CD4-positive, alpha-beta T cell (primary cell): Measurements from ENCODE around the gene AP3S2. TPM values are rescaled to one million over a fixed set of nuclear protein-coding genes. Genes with fewer than 3 reads are reported as not detected.

Experiments used
- ATAC-seq: fragments of 200-7000 bp; cut with Tn5 transposase; one replicate; pipeline ENCODE4 v1.10.0; 2022; ENCODE audit warnings: mild to moderate bottlenecking; ENCODE audit not compliant: poor library complexity
- CTCF ChIA-PET: fragments of 350-600 bp; sonication (Branson Sonifier 250); formaldehyde crosslinking; loops from one replicate; lab custom pipeline; 2021; ENCODE audit warnings: antibody characterized with exemption, inconsistent platforms; lab: Charles Lee
- POLR2A ChIA-PET: fragments of 350-600 bp; sonication (Branson Sonifier 250); formaldehyde crosslinking; loops from one replicate; lab custom pipeline; 2021; ENCODE audit warnings: antibody characterized with exemption, inconsistent platforms; lab: Charles Lee
- DNase-seq, 14 experiments: peaks; one replicate each; pipeline ENCODE4 v3.0.0-alpha.2; 2013 to 2020; ENCODE audit warnings: mixed read lengths in 2 of 14
- H3K27ac ChIP-seq, 2 donors: one replicate each; pipeline versions ENCODE4 v1.5.1 to v1.7.0; 2013; ENCODE audit warnings: low read length in 2 of 2, low read depth in 1 of 2, mild to moderate bottlenecking in 1 of 2
- H3K27me3 ChIP-seq, 2 experiments: 1 replicate in 1 of 2; 2 replicates in 1 of 2; pipeline versions ENCODE4 v1.6.1 to v1.7.0; 2013; ENCODE audit warnings: low read length in 2 of 2, control low read depth in 1 of 2, mild to moderate bottlenecking in 1 of 2, moderate library complexity in 1 of 2; ENCODE audit not compliant: insufficient read depth in 2 of 2, control insufficient read depth in 1 of 2
- H3K36me3 ChIP-seq: one replicate; pipeline ENCODE4 v1.6.1; 2013; ENCODE audit warnings: low read length, control low read depth; ENCODE audit not compliant: insufficient read depth
- H3K4me1 ChIP-seq: one replicate; pipeline ENCODE4 v1.6.1; 2013; ENCODE audit warnings: low read length, control low read depth; ENCODE audit not compliant: insufficient read depth
- H3K4me3 ChIP-seq: one replicate; pipeline ENCODE4 v1.5.1; 2013; ENCODE audit warnings: mild to moderate bottlenecking, low read length, moderate library complexity
- H3K9me3 ChIP-seq, 2 experiments: 1 replicate in 1 of 2; 2 replicates in 1 of 2; pipeline versions ENCODE4 v1.6.1 to v1.7.0; 2013; ENCODE audit warnings: low read length in 2 of 2, mild to moderate bottlenecking in 2 of 2, control low read depth in 1 of 2, moderate library complexity in 1 of 2; ENCODE audit not compliant: control insufficient read depth in 1 of 2, insufficient read depth in 1 of 2
- H3K27ac Mint-ChIP-seq: one replicate; pipeline ENCODE4 v1.8.0; 2020; ENCODE audit warnings: mixed read lengths
- H3K27me3 Mint-ChIP-seq: one replicate; pipeline ENCODE4 v1.8.0; 2021; ENCODE audit warnings: mixed read lengths
- H3K36me3 Mint-ChIP-seq: one replicate; pipeline ENCODE4 v1.8.0; 2021; ENCODE audit warnings: low read depth, mixed read lengths
- H3K4me1 Mint-ChIP-seq: one replicate; pipeline ENCODE4 v1.8.0; 2021; ENCODE audit warnings: low read depth, mixed read lengths
- H3K4me3 Mint-ChIP-seq: one replicate; pipeline ENCODE4 v1.8.0; 2020; ENCODE audit warnings: mild to moderate bottlenecking, mixed read lengths
- H3K9me3 Mint-ChIP-seq: one replicate; pipeline ENCODE4 v1.8.0; 2020; ENCODE audit warnings: mixed read lengths
- intact Hi-C, 2 experiments: fragments of 100-400 bp; cut with DNase I in 1 of 2; cut with micrococcal nuclease in 1 of 2; formaldehyde crosslinking; loops; one replicate each; pipeline versions ENCODE4 v1.15.1 to v1.9.0; 2023 to 2025; cut with DNase I, micrococcal nuclease
- total RNA-seq, 174 experiments: library from RNA in 2 of 174; stranded (reverse) in 2 of 174; gene quantifications; one replicate each; pipeline ENCODE4 v1.2.3 and lab custom pipeline; 2021 to 2026
- TF ChIP-seq, protein P1 (sequence below): fragments of 200-600 bp; IDR thresholded peaks from one replicate; pipeline ENCODE4 v1.8.0; 2022; ENCODE audit warnings: antibody characterized with exemption, mild to moderate bottlenecking

Gene AP3S2
- total RNA-seq, 2 experiments from 2014 or later = 18.9 to 20.5 TPM

DNA sequence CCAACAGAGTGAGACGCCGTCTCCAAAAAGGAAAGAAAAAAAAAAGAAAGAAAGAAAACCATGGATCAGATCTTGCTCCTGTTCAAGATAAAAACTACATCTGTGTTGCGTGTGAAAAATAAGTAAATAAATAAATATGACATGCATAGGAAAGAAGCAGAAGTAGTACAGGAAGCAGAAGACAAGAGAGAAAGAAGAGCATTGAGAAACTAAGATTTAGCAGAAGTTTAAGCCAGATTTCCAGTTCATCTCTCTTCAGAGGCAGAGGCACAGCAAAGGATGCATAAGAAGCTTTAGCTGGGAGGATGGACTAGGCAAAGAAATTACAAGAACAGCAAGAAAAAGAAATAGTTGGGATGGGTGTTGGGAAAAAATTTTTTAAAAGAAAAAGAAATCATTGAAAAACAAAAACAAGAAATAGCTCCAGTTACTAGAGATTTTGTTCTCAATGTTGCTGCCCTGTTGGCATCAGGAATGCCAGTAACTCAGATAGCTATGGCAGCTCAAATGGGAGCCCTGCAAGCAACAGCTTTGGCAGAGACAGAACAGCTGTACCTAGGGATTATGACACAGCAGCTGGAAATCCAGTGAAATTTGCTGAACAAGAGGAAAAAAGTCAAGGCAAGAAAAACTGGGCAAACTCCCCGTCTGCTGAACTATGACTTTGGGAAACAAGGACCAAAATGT, 17.3 kb downstream of the AP3S2 start:
- POLR2A ChIA-PET = no interaction called here
- H3K27ac ChIP-seq = no peak overlapping the region
- H3K4me3 ChIP-seq = no peak overlapping the region
- Mint-ChIP-seq H3K4me3 (no peak overlapping the region), H3K9me3 (no peaks in the 10 kb centered on the region), H3K27ac (no peak overlapping the region), H3K27me3 (no peaks in the 10 kb centered on the region), H3K4me1 (peaks cover 7% of the 10 kb centered on the region), H3K36me3 (peaks cover 66% of the 10 kb centered on the region)
- ATAC-seq (no peak), DNase-seq (no peak)
- H3K9me3 ChIP-seq = no peaks in the 10 kb centered on the region
- H3K27me3 ChIP-seq = no peaks in the 10 kb centered on the region
- H3K36me3 ChIP-seq = peaks cover 30% of the 10 kb centered on the region
- TF ChIP-seq, protein P1, sequence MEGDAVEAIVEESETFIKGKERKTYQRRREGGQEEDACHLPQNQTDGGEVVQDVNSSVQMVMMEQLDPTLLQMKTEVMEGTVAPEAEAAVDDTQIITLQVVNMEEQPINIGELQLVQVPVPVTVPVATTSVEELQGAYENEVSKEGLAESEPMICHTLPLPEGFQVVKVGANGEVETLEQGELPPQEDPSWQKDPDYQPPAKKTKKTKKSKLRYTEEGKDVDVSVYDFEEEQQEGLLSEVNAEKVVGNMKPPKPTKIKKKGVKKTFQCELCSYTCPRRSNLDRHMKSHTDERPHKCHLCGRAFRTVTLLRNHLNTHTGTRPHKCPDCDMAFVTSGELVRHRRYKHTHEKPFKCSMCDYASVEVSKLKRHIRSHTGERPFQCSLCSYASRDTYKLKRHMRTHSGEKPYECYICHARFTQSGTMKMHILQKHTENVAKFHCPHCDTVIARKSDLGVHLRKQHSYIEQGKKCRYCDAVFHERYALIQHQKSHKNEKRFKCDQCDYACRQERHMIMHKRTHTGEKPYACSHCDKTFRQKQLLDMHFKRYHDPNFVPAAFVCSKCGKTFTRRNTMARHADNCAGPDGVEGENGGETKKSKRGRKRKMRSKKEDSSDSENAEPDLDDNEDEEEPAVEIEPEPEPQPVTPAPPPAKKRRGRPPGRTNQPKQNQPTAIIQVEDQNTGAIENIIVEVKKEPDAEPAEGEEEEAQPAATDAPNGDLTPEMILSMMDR = no peak
- peaks cover 5% of the 10 kb centered on the region for H3K4me1 ChIP-seq
- intact Hi-C loops = loop anchor here in 1 of 2 experiments (2.0 kb wide), 1 partner anchor 136 kb away; no protein-coding TSS in a partner anchor
- CTCF ChIA-PET = no interaction called here

DNA sequence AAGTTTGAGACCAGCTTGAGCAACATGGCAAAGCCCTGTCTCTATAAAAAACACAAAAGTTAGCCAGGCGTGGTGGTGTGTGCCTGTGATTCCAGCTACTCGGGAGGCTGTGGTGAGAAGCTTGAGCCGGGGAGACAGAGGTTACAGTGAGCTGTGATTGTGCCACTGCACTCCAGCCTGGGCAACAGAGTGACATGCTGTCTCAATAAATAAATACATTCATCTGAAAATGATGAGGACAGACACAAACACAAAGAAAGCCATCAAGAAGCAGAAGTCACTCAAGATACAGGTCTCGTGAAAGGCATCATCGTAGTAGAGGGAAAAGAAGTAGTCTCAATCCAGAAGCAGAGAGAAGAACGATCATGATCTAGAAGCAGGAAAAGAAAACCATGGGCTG, 18.1 kb downstream of the AP3S2 start:
- ChIA-PET POLR2A (interaction anchor here (1.9 kb wide), 1 partner anchor 18 kb away, joined by 16 read pairs; the partner anchor contains the start of gene AP3S2), CTCF (interaction anchor here (1.3 to 1.7 kb wide), 2 partner anchors 11 to 13 kb away, joined by 9 to 11 read pairs; no protein-coding TSS in a partner anchor)
- H3K27ac ChIP-seq = no peak overlapping the region
- Mint-ChIP-seq H3K4me1 (peaks cover 7% of the 10 kb centered on the region), H3K27me3 (no peaks in the 10 kb centered on the region), H3K4me3 (no peak overlapping the region), H3K9me3 (no peaks in the 10 kb centered on the region), H3K36me3 (peaks cover 66% of the 10 kb centered on the region), H3K27ac (no peak overlapping the region)
- ATAC-seq = no peak
- H3K36me3 ChIP-seq = peaks cover 32% of the 10 kb centered on the region
- DNase-seq = no peak
- H3K4me3 ChIP-seq = no peak overlapping the region
- no peaks in the 10 kb centered on the region for H3K27me3 ChIP-seq
- no peaks in the 10 kb centered on the region for H3K9me3 ChIP-seq
- peaks cover 5% of the 10 kb centered on the region for H3K4me1 ChIP-seq
- TF ChIP-seq, protein P1 = no peak
- intact Hi-C loops = loop anchor here (1.0 to 2.0 kb wide), 2 partner anchors 135 kb away; no protein-coding TSS in a partner anchor

DNA sequence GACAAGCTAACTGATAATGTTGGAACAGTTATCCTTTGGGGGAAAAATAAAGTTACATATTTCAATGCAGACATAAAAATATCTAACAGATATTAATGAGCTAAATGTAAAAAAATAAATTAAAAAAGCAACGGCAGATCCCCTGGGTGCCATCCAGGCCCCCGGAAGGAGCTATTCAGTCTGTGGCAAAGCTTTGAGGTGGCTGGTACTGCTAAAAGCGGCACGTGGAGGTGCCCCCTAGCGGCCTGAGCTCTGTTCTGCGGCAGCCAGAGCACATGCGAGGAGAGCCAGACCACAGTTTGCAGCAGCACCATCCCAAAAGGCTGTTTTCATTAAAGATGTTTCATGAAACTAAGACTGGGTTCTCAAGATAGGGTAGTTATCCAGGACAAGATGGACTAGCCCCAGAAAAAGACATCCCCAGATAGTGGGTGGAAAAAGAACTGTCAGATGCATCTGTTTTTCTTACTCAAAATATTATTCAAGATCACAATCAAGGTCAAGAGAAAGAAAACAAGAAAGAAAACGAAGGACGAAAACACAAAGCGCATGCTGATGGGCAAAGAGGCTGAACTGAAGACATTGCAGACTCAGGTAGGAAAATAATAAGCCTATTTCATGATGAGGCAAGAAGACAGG, 18.7 kb downstream of the AP3S2 start:
- H3K36me3 Mint-ChIP-seq = peaks cover 73% of the 10 kb centered on the region
- TF ChIP-seq, protein P1 = peak; percentile 98
- Histone ChIP-seq H3K4me3 (no peak overlapping the region), H3K4me1 (peaks cover 5% of the 10 kb centered on the region), H3K27me3 (no peaks in the 10 kb centered on the region), H3K36me3 (peaks cover 38% of the 10 kb centered on the region), H3K9me3 (no peaks in the 10 kb centered on the region), H3K27ac (no peak overlapping the region)
- no peaks in the 10 kb centered on the region for H3K27me3 Mint-ChIP-seq
- POLR2A ChIA-PET = interaction anchor here (1.0 to 1.9 kb wide), 2 partner anchors 15 to 19 kb away, joined by 5 to 16 read pairs; partner anchors contain the start of gene AP3S2
- no peaks in the 10 kb centered on the region for H3K9me3 Mint-ChIP-seq
- H3K27ac Mint-ChIP-seq = no peak overlapping the region
- H3K4me1 Mint-ChIP-seq = peaks cover 7% of the 10 kb centered on the region
- ATAC-seq (peak; percentile 100), DNase-seq (peak; percentile 67 to 88 (median 77))
- intact Hi-C loops = loop anchor here in 1 of 2 experiments (1.0 kb wide), 1 partner anchor 135 kb away; no protein-coding TSS in a partner anchor
- CTCF ChIA-PET = interaction anchor here (0.5 to 1.7 kb wide), 11 partner anchors 9 to 1118 kb away, joined by 3 to 11 read pairs (median 5); partner anchors contain the start of gene AP3S2
- no peak overlapping the region for H3K4me3 Mint-ChIP-seq
